ENCODE measurements around the gene LRWD1.

GRCh38 chr7:102429141-102429899 is 35.5 kb upstream of the LRWD1 start:
- TF ChIP-seq, protein P1, sequence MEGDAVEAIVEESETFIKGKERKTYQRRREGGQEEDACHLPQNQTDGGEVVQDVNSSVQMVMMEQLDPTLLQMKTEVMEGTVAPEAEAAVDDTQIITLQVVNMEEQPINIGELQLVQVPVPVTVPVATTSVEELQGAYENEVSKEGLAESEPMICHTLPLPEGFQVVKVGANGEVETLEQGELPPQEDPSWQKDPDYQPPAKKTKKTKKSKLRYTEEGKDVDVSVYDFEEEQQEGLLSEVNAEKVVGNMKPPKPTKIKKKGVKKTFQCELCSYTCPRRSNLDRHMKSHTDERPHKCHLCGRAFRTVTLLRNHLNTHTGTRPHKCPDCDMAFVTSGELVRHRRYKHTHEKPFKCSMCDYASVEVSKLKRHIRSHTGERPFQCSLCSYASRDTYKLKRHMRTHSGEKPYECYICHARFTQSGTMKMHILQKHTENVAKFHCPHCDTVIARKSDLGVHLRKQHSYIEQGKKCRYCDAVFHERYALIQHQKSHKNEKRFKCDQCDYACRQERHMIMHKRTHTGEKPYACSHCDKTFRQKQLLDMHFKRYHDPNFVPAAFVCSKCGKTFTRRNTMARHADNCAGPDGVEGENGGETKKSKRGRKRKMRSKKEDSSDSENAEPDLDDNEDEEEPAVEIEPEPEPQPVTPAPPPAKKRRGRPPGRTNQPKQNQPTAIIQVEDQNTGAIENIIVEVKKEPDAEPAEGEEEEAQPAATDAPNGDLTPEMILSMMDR (IDR thresholded peaks at IDR 0.05) = no peak
- TF ChIP-seq POLR2A (IDR thresholded peaks at IDR 0.05) = no peak
